HepG2 (cell line): ENCODE results near the gene ECSCR. TPM values are rescaled to one million over a fixed set of nuclear protein-coding genes. Genes with fewer than 3 reads are reported as not detected.

Source experiments
- BRF2 ChIP-seq: sonication (generic); formaldehyde crosslinking; IDR thresholded peaks from 2 replicates; pipeline ENCODE4 v1.8.1; 2022; ENCODE audit warnings: mild to moderate bottlenecking, missing genetic modification reagents
- ELF4 ChIP-seq: sonication (generic); formaldehyde crosslinking; IDR thresholded peaks from 2 replicates; pipeline ENCODE4 v1.5.0; 2020; ENCODE audit warnings: missing genetic modification reagents, mild to moderate bottlenecking, moderate library complexity, borderline replicate concordance
- HMG20A ChIP-seq: IDR thresholded peaks from 2 replicates; pipeline ENCODE4 v1.6.1; 2016; ENCODE audit warnings: borderline replicate concordance
- HOXA7 ChIP-seq: sonication (generic); formaldehyde crosslinking; IDR thresholded peaks from 2 replicates; pipeline ENCODE4 v1.8.1; 2022; ENCODE audit warnings: mild to moderate bottlenecking, missing genetic modification reagents, moderate library complexity
- NR2F2 ChIP-seq: IDR thresholded peaks from 2 replicates; pipeline ENCODE4 v1.6.1; 2012; ENCODE audit warnings: low read depth, inconsistent platforms, borderline replicate concordance
- PHF20 ChIP-seq: sonication (generic); formaldehyde crosslinking; IDR thresholded peaks from 2 replicates; pipeline ENCODE4 v1.5.0; 2020; ENCODE audit warnings: mild to moderate bottlenecking, missing genetic modification reagents
- RERE ChIP-seq: IDR thresholded peaks from 2 replicates; pipeline ENCODE4 v1.6.1; 2016; ENCODE audit warnings: low read depth, missing genetic modification reagents, missing compliant biosample characterization
- SATB2 ChIP-seq: sonication (generic); formaldehyde crosslinking; IDR thresholded peaks from 2 replicates; pipeline ENCODE4 v1.5.0; 2020; ENCODE audit warnings: missing genetic modification reagents
- ZNF746 ChIP-seq: sonication (generic); formaldehyde crosslinking; IDR thresholded peaks from 2 replicates; pipeline ENCODE4 v1.8.0; 2022; ENCODE audit warnings: mild to moderate bottlenecking, missing genetic modification reagents
- ZNF75D ChIP-seq: sonication (generic); formaldehyde crosslinking; IDR thresholded peaks from 2 replicates; pipeline ENCODE4 v1.8.1; 2023; ENCODE audit warnings: missing genetic modification reagents, mild to moderate bottlenecking, borderline replicate concordance
- polyA plus RNA-seq, 8 experiments: library from polyadenylated mRNA; depleted of rRNA in 3 of 8; stranded (reverse) in 7 of 8; unstranded in 1 of 8; fragments of >200 nt; fragmentation: Illumina TruSeq in 4 of 8; extraction: Trizol in 4 of 8; gene quantifications; 2 replicates each; pipeline versions ENCODE4 v1.2.1 to v1.2.3, GENCODE V29; 2011 to 2016; ENCODE audit warnings: low read depth in 4 of 8, missing spikeins in 1 of 8, mixed read lengths in 1 of 8; ENCODE audit not compliant: insufficient read depth in 1 of 8
- total RNA-seq, 5 experiments: library from RNA; depleted of rRNA; stranded (reverse); fragments of >200 nt; fragmentation: Illumina TruSeq; extraction: Trizol; gene quantifications; 2 replicates each; pipeline ENCODE4 v1.2.3, GENCODE V29; 2016; ENCODE audit warnings: low read depth in 1 of 5
- TF ChIP-seq, protein P1 (sequence below): sonication (generic); formaldehyde crosslinking; IDR thresholded peaks from 2 replicates; pipeline ENCODE4 v1.5.0; 2020; ENCODE audit warnings: mild to moderate bottlenecking, missing genetic modification reagents, moderate library complexity
- TF ChIP-seq, protein P2 (sequence below): sonication (generic); formaldehyde crosslinking; IDR thresholded peaks from 2 replicates; pipeline ENCODE4 v1.5.1; 2020; ENCODE audit warnings: missing genetic modification reagents, mild to moderate bottlenecking, borderline replicate concordance
- TF ChIP-seq, protein P3 (sequence below): sonication (generic); formaldehyde crosslinking; IDR thresholded peaks from 2 replicates; pipeline ENCODE4 v1.5.1; 2020; ENCODE audit warnings: missing genetic modification reagents, mild to moderate bottlenecking, borderline replicate concordance
- TF ChIP-seq, protein P4 (sequence below): sonication (generic); formaldehyde crosslinking; IDR thresholded peaks from 2 replicates; pipeline ENCODE4 v1.8.0; 2022; ENCODE audit warnings: mild to moderate bottlenecking, missing genetic modification reagents; ENCODE audit not compliant: insufficient replicate concordance
- TF ChIP-seq, protein P5 (sequence below): sonication (generic); formaldehyde crosslinking; IDR thresholded peaks from 2 replicates; pipeline ENCODE4 v1.5.0; 2020; ENCODE audit warnings: mild to moderate bottlenecking, low read depth, missing genetic modification reagents, borderline replicate concordance

ECSCR gene
- total and polyA plus RNA-seq, 2 of the 13 experiments (the other 11 are each of a cell fraction or from before 2014, with no cell fraction given) = 0.18 TPM; not detected in 1

- TF ChIP-seq, protein P1, sequence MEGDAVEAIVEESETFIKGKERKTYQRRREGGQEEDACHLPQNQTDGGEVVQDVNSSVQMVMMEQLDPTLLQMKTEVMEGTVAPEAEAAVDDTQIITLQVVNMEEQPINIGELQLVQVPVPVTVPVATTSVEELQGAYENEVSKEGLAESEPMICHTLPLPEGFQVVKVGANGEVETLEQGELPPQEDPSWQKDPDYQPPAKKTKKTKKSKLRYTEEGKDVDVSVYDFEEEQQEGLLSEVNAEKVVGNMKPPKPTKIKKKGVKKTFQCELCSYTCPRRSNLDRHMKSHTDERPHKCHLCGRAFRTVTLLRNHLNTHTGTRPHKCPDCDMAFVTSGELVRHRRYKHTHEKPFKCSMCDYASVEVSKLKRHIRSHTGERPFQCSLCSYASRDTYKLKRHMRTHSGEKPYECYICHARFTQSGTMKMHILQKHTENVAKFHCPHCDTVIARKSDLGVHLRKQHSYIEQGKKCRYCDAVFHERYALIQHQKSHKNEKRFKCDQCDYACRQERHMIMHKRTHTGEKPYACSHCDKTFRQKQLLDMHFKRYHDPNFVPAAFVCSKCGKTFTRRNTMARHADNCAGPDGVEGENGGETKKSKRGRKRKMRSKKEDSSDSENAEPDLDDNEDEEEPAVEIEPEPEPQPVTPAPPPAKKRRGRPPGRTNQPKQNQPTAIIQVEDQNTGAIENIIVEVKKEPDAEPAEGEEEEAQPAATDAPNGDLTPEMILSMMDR (CRISPR knock-in tag) = no peak
- TF ChIP-seq PHF20 = no peak
- TF ChIP-seq, protein P2, sequence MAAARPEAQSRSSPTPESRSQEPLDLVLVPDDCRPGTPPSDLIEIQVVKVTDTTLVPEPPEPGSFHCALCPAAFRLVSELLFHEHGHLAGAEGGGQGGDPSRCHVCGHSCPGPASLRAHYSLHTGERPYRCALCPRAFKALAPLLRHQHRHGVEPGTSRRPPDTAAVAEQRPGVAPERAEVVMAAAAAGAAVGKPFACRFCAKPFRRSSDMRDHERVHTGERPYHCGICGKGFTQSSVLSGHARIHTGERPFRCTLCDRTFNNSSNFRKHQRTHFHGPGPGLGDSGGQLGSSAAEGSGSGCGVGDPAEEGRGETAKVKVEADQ (CRISPR knock-in tag) = no peak
- TF ChIP-seq, protein P3, sequence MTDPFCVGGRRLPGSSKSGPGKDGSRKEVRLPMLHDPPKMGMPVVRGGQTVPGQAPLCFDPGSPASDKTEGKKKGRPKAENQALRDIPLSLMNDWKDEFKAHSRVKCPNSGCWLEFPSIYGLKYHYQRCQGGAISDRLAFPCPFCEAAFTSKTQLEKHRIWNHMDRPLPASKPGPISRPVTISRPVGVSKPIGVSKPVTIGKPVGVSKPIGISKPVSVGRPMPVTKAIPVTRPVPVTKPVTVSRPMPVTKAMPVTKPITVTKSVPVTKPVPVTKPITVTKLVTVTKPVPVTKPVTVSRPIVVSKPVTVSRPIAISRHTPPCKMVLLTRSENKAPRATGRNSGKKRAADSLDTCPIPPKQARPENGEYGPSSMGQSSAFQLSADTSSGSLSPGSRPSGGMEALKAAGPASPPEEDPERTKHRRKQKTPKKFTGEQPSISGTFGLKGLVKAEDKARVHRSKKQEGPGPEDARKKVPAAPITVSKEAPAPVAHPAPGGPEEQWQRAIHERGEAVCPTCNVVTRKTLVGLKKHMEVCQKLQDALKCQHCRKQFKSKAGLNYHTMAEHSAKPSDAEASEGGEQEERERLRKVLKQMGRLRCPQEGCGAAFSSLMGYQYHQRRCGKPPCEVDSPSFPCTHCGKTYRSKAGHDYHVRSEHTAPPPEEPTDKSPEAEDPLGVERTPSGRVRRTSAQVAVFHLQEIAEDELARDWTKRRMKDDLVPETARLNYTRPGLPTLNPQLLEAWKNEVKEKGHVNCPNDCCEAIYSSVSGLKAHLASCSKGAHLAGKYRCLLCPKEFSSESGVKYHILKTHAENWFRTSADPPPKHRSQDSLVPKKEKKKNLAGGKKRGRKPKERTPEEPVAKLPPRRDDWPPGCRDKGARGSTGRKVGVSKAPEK (CRISPR knock-in tag) = no peak
- no peak for TF ChIP-seq RERE
- TF ChIP-seq ZNF75D (CRISPR knock-in tag) = no peak
- no peak for TF ChIP-seq ELF4
- no peak for TF ChIP-seq NR2F2
- no peak for TF ChIP-seq BRF2 (CRISPR knock-in tag)
- TF ChIP-seq ZNF746 (CRISPR knock-in tag) = no peak
- TF ChIP-seq, protein P4, sequence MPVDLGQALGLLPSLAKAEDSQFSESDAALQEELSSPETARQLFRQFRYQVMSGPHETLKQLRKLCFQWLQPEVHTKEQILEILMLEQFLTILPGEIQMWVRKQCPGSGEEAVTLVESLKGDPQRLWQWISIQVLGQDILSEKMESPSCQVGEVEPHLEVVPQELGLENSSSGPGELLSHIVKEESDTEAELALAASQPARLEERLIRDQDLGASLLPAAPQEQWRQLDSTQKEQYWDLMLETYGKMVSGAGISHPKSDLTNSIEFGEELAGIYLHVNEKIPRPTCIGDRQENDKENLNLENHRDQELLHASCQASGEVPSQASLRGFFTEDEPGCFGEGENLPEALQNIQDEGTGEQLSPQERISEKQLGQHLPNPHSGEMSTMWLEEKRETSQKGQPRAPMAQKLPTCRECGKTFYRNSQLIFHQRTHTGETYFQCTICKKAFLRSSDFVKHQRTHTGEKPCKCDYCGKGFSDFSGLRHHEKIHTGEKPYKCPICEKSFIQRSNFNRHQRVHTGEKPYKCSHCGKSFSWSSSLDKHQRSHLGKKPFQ (CRISPR knock-in tag) = no peak
- TF ChIP-seq HMG20A (CRISPR knock-in tag) = no peak
- no peak for TF ChIP-seq HOXA7
- TF ChIP-seq SATB2 = no peak
- TF ChIP-seq, protein P5, sequence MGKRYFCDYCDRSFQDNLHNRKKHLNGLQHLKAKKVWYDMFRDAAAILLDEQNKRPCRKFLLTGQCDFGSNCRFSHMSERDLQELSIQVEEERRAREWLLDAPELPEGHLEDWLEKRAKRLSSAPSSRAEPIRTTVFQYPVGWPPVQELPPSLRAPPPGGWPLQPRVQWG (CRISPR knock-in tag) = no peak
Observed at GRCh38 chr5:139403418-139403786, 59.1 kb downstream of the ECSCR start (continued).
